K562 (cell line): Measurements from ENCODE around the gene RPTOR. TPM values are rescaled to one million over a fixed set of nuclear protein-coding genes. Genes with fewer than 3 reads are reported as not detected.

Source experiments
- ATAC-seq: fragments of 200-7000 bp; cut with Tn5 transposase; 3 replicates; pipeline ENCODE4 v1.9.1; 2020; ENCODE audit warnings: moderate library complexity
- BruUV-seq: library from RNA; stranded (reverse); fragments of 400-500 nt; replicated peaks from 2 replicates; lab custom pipeline; 2021; lab: Mats Ljungman, UMichigan
- CTCF ChIA-PET: fragments of 300-600 bp; formaldehyde crosslinking; extraction: SDS; loops from one replicate; lab custom pipeline; 2021; ENCODE audit warnings: low intra/inter-chr PET ratio; lab: Yijun Ruan, JAX
- POLR2A ChIA-PET: fragments of 300-600, 350-650 bp; sonication (Branson Sonifier 250); formaldehyde crosslinking; extraction: SDS; loops from one replicate; lab custom pipeline; 2021; ENCODE audit warnings: antibody characterized with exemption, inconsistent platforms; lab: Yijun Ruan, JAX
- DNase-seq, 4 experiments: peaks; one replicate each; pipeline versions ENCODE4 v3.0.0 to v3.0.0-alpha.2; 2011 to 2018; ENCODE audit warnings: low spot score in 3 of 4, mixed read lengths in 3 of 4; ENCODE audit errors: extremely low read depth in 1 of 4
- FAIRE-seq: peaks from 2 replicates; lab custom pipeline; 2011; peaks lifted over from hg19 to GRCh38; lab: Jason Lieb, UNC
- H2AFZ ChIP-seq: 2 replicates; pipeline ENCODE4 v1.6.0; 2011; ENCODE audit warnings: low read depth, low read length, control low read depth, inconsistent platforms
- H3K27ac ChIP-seq: fragments of 200-600 bp; 3 replicates; pipeline ENCODE4 v1.8.0; 2011; ENCODE audit warnings: low read depth, mild to moderate bottlenecking, control low read depth, inconsistent platforms, low read length, moderate library complexity, mixed read lengths; ENCODE audit errors: extremely low read depth
- H3K27me3 ChIP-seq, 2 experiments: fragments of 300-600 bp in 1 of 2; 2 replicates in 1 of 2; 3 replicates in 1 of 2; pipeline versions ENCODE4 v1.6.0 to v1.8.0; 2011; ENCODE audit warnings: inconsistent platforms in 2 of 2, low read length in 2 of 2, mild to moderate bottlenecking in 1 of 2, mixed read lengths in 1 of 2, moderate library complexity in 1 of 2; ENCODE audit not compliant: control insufficient read depth in 2 of 2, insufficient read depth in 2 of 2
- H3K36me3 ChIP-seq: fragments of 300-600 bp; 3 replicates; pipeline ENCODE4 v1.8.0; 2011; ENCODE audit warnings: mild to moderate bottlenecking, low read length, inconsistent platforms; ENCODE audit not compliant: control insufficient read depth, insufficient read depth
- H3K4me1 ChIP-seq, 2 experiments: fragments of 200-600 bp in 1 of 2; replicated peaks in 1 of 2; 2 replicates in 1 of 2; 3 replicates in 1 of 2; pipeline versions ENCODE4 v1.5.1 to v1.8.0; 2011; ENCODE audit warnings: inconsistent platforms in 2 of 2, low read length in 2 of 2, mild to moderate bottlenecking in 1 of 2, mixed read lengths in 1 of 2, moderate library complexity in 1 of 2; ENCODE audit not compliant: control insufficient read depth in 2 of 2, insufficient read depth in 2 of 2
- H3K4me2 ChIP-seq: 2 replicates; pipeline ENCODE4 v1.6.1; 2011; ENCODE audit warnings: low read length, control low read depth, inconsistent platforms, mixed read lengths; ENCODE audit not compliant: insufficient read depth
- H3K4me3 ChIP-seq: fragments of 200-600 bp; sonication (generic), shearing (Covaris generic); 2 replicates; pipeline ENCODE4 v1.5.1; 2016; ENCODE audit warnings: control low read depth, inconsistent platforms
- H3K79me2 ChIP-seq: fragments of 200-600 bp; 3 replicates; pipeline ENCODE4 v1.8.0; 2011; ENCODE audit warnings: low read length, inconsistent platforms; ENCODE audit not compliant: control insufficient read depth, insufficient read depth
- H3K9ac ChIP-seq, 2 experiments: 2 replicates each; pipeline versions ENCODE4 v1.6.0 to v1.6.1; 2011; ENCODE audit warnings: low read depth in 2 of 2, low read length in 2 of 2, control low read depth in 1 of 2, inconsistent platforms in 1 of 2, mild to moderate bottlenecking in 1 of 2, mixed read lengths in 1 of 2; ENCODE audit not compliant: insufficient read depth in 1 of 2
- H3K9me1 ChIP-seq: one replicate; pipeline ENCODE4 v1.6.0; 2011; ENCODE audit warnings: inconsistent platforms, mild to moderate bottlenecking, low read length, moderate library complexity; ENCODE audit not compliant: control insufficient read depth, insufficient read depth
- H3K9me3 ChIP-seq: replicated peaks from 2 replicates; pipeline ENCODE4 v1.5.1; 2011; ENCODE audit warnings: low read depth, low read length, inconsistent platforms; ENCODE audit not compliant: control insufficient read depth, insufficient read depth
- H4K20me1 ChIP-seq: replicated peaks from 2 replicates; pipeline ENCODE4 v1.6.1; 2011; ENCODE audit warnings: low read length, inconsistent platforms, mixed read lengths; ENCODE audit not compliant: control insufficient read depth, insufficient read depth
- KAT2B ChIP-seq: IDR thresholded peaks from one replicate; pipeline ENCODE4 v1.6.1; 2012; ENCODE audit warnings: low read depth, mild to moderate bottlenecking, control low read depth, inconsistent platforms, low read length, moderate library complexity
- LEF1 ChIP-seq: fragments of 450-650 bp; IDR thresholded peaks from 2 replicates; pipeline ENCODE4 v1.6.1; 2016; ENCODE audit warnings: mild to moderate bottlenecking
- MAFG ChIP-seq: fragments of 450-650 bp; conservative IDR thresholded peaks from 2 replicates; pipeline ENCODE4 v1.6.1; 2016; ENCODE audit warnings: missing genetic modification characterization, missing compliant biosample characterization
- NBN ChIP-seq: fragments of 450-650 bp; IDR thresholded peaks from 2 replicates; pipeline ENCODE4 v1.6.1; 2016; ENCODE audit warnings: low read depth, mild to moderate bottlenecking
- NR2C1 ChIP-seq, 2 experiments: fragments of 450-650 bp; IDR thresholded peaks; 2 replicates each; pipeline ENCODE4 v1.6.1; 2017; ENCODE audit warnings: mild to moderate bottlenecking in 2 of 2, antibody characterized with exemption in 1 of 2, inconsistent platforms in 1 of 2, missing compliant biosample characterization in 1 of 2, missing genetic modification characterization in 1 of 2
- PTBP1 ChIP-seq: fragments of 200-400 bp; formaldehyde crosslinking; IDR thresholded peaks from 2 replicates; pipeline ENCODE4 v1.6.1; 2017; ENCODE audit warnings: low read depth, low read length
- PURB ChIP-seq: sonication (generic); formaldehyde crosslinking; IDR thresholded peaks from 2 replicates; pipeline ENCODE4 v1.9.0; 2021; ENCODE audit warnings: low read depth, mild to moderate bottlenecking, missing genetic modification reagents
- SP2 ChIP-seq: IDR thresholded peaks from 2 replicates; pipeline ENCODE4 v1.6.1; 2011; ENCODE audit warnings: mild to moderate bottlenecking, low read depth, low read length, moderate library complexity; ENCODE audit not compliant: poor library complexity, severe bottlenecking; ENCODE audit errors: extremely low read depth
- ZBTB7A ChIP-seq: IDR thresholded peaks from 2 replicates; pipeline ENCODE4 v1.6.1; 2011; ENCODE audit warnings: low read depth, mild to moderate bottlenecking, low read length, moderate library complexity, borderline replicate concordance; ENCODE audit not compliant: control insufficient read depth
- ZNF507 ChIP-seq: conservative IDR thresholded peaks from 2 replicates; pipeline ENCODE4 v1.6.1; 2017; ENCODE audit warnings: missing genetic modification characterization, missing compliant biosample characterization
- WGBS: fragments of 100-300 bp; shearing (Covaris generic); methylation state at CpG from one replicate; pipeline ENCODE4 v1.1.6; 2016; ENCODE audit warnings: low coverage, mixed read lengths; ENCODE audit not compliant: insufficient coverage; ENCODE audit errors: missing lambda C conversion rate; 5-methylcytosine and 5-hydroxymethylcytosine counted together
- in situ Hi-C: fragments of 300-500 bp; cut with MboI; formaldehyde crosslinking; loops from 4 replicates; pipeline ENCODE4 v1.15.0; 2018; ENCODE audit warnings: inconsistent platforms, mixed read lengths
- intact Hi-C: fragments of 100-400 bp; cut with micrococcal nuclease; formaldehyde crosslinking; loops from 2 replicates; pipeline ENCODE4 v1.14.2; 2022
- polyA plus RNA-seq, 8 experiments: library from polyadenylated mRNA; depleted of rRNA in 4 of 8; stranded (reverse) in 5 of 8; unstranded in 3 of 8; fragments of >200 nt; fragmentation: Nextera tagmentation in 2 of 8; fragmentation: Illumina TruSeq in 1 of 8; extraction: Ambion mirVana in 2 of 8; extraction: Trizol in 1 of 8; gene quantifications; 2 replicates each; pipeline versions ENCODE4 v1.2.1 to v1.2.3, GENCODE V29; 2011 to 2014; ENCODE audit warnings: inconsistent platforms in 1 of 8, missing spikeins in 1 of 8
- total RNA-seq, 7 experiments: library from RNA; depleted of rRNA in 6 of 7; stranded (reverse); fragments of >200 nt in 6 of 7; fragmentation: Illumina TruSeq in 2 of 7; extraction: Trizol in 2 of 7; gene quantifications; 2 replicates each; pipeline versions ENCODE4 v1.2.1 to v1.2.3, GENCODE V29; 2011 to 2021; ENCODE audit warnings: low replicate concordance in 1 of 7

Gene RPTOR
- total and polyA plus RNA-seq, 9 of the 15 experiments (the other 6 are each of a cell fraction or from before 2014, with no cell fraction given), result 0.24 to 54.1 (median 10.2) TPM

GRCh38 chr17:80708480-80708879 is 163.8 kb downstream of the RPTOR start:
- no peak for TF ChIP-seq MAFG (tag)
- no peak for TF ChIP-seq NBN
- TF ChIP-seq LEF1, result no peak
- no peak for TF ChIP-seq PURB (CRISPR knock-in tag)
- TF ChIP-seq PTBP1, result no peak
- no peak for TF ChIP-seq NR2C1 (IDR thresholded peaks at IDR 0.05)
- no peak for TF ChIP-seq NR2C1 (tag; IDR thresholded peaks at IDR 0.05)
- no peak for TF ChIP-seq ZBTB7A
- no peak for TF ChIP-seq ZNF507 (tag)
- no peak for TF ChIP-seq SP2
- TF ChIP-seq KAT2B, result no peak
- TF ChIP-seq, all 486 proteins: peak for 0
- H3K4me1 ChIP-seq, result peaks cover 0 to 8% of the 10 kb centered on the region in 2 experiments; a peak in 2 of 5 replicates
- H2AFZ ChIP-seq, result no peak overlapping the region
- H3K9me1 ChIP-seq, result no peaks in the 10 kb centered on the region
- H3K4me2 ChIP-seq, result no peak overlapping the region
- no peak for ATAC-seq
- peaks cover 6% of the 10 kb centered on the region; the same call in 1 of the 2 replicates for H4K20me1 ChIP-seq
- WGBS, result 77% methylated on average over 4 of the region's 6 CpGs
- H3K9ac ChIP-seq, result no peak overlapping the region; a peak in 1 of 4 replicates
- POLR2A ChIA-PET, result no interaction called here
- in situ Hi-C loops, result no loop called here
- BruUV-seq, result no TSS peak
- no peaks in the 10 kb centered on the region for H3K27me3 ChIP-seq
- no peak for DNase-seq
- H3K79me2 ChIP-seq, result peaks cover 26% of the 10 kb centered on the region
- H3K27ac ChIP-seq, result no peak overlapping the region
- no peak overlapping the region for H3K4me3 ChIP-seq
- no peak for FAIRE-seq
- H3K9me3 ChIP-seq, result no peaks in the 10 kb centered on the region
- CTCF ChIA-PET, result no interaction called here
- peaks cover 22% of the 10 kb centered on the region; the same call in 2 of the 3 replicates for H3K36me3 ChIP-seq
- intact Hi-C loops, result no loop called here
